ENCODE measurements around the gene BEX1.

GRCh38 chrX:103066606-103067005, 2.6 kb upstream of the BEX1 start:
- TF ChIP-seq EZH2 (IDR thresholded peaks at IDR 0.05) (no peak), ZBTB33 (IDR thresholded peaks at IDR 0.05; ENCODE audit: extremely low read depth, insufficient replicate concordance, low read length) (no peak), RAD21 (IDR thresholded peaks at IDR 0.05; ENCODE audit: low read depth) (no peak)

Data from HCT116 (cell line).